GM12801 (cell line): ENCODE results near the gene MAST4.

ENCODE experiments used
- TF ChIP-seq, protein P1 (sequence below): IDR thresholded peaks from one replicate; pipeline ENCODE4 v1.5.1; 2011; ENCODE audit warnings: control low read depth; ENCODE audit not compliant: insufficient read length; ENCODE audit errors: extremely low read depth

MAST4 gene

DNA sequence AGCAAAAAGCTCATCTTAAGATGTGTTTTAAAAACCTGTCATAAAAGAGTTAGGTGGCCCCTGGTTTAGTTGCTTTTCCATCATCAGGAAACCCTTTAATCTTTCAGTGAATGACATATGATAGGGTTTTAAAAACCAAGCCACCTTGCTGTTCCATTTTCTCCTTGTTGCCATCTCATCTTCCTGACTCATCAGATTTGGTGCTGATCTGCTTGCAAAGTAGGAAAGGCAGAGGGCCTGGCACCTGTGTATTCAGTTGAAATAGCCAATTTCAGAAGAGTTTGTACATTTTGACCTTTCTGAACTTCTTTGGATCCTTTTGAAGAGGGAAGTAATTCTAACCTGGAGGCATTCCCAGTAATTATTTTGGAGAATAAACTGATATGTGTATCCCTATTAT lies 327.7 kb downstream of the MAST4 start:
- TF ChIP-seq, protein P1, sequence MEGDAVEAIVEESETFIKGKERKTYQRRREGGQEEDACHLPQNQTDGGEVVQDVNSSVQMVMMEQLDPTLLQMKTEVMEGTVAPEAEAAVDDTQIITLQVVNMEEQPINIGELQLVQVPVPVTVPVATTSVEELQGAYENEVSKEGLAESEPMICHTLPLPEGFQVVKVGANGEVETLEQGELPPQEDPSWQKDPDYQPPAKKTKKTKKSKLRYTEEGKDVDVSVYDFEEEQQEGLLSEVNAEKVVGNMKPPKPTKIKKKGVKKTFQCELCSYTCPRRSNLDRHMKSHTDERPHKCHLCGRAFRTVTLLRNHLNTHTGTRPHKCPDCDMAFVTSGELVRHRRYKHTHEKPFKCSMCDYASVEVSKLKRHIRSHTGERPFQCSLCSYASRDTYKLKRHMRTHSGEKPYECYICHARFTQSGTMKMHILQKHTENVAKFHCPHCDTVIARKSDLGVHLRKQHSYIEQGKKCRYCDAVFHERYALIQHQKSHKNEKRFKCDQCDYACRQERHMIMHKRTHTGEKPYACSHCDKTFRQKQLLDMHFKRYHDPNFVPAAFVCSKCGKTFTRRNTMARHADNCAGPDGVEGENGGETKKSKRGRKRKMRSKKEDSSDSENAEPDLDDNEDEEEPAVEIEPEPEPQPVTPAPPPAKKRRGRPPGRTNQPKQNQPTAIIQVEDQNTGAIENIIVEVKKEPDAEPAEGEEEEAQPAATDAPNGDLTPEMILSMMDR: no peak

DNA sequence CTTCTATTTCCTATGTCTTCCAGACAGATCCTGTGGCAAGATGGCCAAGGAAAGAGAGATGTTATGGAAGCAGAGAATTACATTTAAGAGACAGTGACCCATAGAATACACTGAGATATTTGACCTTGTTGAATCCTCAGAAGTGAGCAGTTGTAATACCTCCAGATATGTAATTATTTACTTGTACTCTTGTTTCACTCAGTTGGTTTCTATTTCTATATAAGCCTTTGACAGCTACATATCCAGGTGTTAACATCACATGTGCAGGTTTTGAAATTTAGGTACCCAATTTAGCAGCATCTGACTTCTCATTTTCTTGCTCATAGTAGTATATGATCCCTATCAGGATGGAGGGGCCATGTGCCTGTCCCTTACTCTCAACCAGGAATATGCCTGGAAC lies 330.9 kb downstream of the MAST4 start:
- TF ChIP-seq, protein P1: no peak

DNA sequence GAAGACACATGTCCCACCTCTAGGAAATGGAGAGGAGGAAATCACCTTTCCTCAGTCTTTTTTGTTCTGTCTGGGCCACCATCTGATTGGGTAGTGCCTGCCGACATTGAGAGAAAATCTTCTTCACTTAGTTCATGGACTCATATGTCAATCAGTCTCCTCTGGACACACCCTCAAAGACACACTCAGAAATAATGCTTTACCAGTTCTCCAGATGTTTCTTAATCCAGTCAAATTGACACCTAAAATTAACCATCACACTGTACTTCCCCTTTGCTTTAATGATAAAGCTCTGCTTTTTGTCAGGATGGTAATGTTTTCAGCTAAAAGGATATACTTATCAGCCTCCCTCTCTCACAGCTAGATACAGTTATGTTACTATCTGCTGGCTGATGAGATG lies 333.1 kb downstream of the MAST4 start:
- TF ChIP-seq, protein P1: no peak

DNA sequence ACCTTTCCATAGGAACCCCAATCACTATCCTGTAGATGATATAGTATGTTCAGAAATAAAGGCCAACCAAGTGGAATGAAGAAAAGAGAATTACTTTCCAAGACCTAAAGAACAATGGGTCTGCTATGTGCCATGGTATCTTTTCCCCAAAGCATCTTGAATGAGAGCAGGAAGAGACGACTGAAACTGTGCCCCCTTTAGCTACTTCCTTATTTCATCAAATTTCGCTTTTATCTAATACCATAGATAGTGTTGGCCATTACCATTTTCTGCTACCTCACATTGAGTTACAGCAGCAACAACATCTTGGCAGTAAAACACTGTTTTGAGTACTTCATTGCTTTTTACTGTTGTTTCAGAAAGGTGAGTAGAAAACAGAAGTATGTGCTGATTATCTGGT lies 333.8 kb downstream of the MAST4 start:
- TF ChIP-seq, protein P1: no peak

DNA sequence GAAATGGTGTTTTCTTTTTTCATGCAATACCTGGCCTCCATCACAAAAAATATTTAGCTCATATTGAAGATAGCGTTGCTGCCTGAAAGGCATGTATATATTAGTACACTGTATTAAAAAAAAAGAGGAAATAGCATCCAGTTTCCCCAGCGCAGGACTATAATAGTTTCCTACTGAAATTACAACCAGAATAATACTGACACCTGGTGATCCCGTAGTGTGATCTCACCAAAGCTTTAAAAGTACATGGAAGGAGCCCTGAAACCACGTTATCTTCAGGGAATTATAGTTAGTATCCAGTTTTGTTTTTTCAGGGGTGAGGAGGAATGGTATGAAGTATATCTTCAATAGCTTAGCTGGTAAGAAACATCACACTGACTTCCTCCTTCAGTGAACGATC lies 335.5 kb downstream of the MAST4 start:
- TF ChIP-seq, protein P1: no peak

DNA sequence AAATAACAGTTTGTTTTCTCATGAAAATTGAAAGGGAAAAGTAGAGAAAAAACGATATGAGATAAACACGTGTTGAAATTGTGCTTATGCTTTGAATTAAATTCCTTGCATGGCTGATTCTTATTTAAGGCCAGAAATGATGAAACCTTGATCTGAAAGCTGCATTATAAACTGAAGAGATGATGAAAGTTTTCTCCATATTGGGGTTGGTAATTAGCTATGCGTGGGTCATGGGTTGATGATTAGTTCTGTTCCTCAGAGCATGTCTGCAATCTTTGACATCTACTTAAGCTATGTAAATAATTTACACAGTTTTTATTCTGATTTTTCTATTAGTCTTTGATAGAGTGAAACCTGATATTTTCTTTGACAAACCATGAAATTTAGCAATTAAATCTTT lies 336.3 kb downstream of the MAST4 start:
- TF ChIP-seq, protein P1: no peak

DNA sequence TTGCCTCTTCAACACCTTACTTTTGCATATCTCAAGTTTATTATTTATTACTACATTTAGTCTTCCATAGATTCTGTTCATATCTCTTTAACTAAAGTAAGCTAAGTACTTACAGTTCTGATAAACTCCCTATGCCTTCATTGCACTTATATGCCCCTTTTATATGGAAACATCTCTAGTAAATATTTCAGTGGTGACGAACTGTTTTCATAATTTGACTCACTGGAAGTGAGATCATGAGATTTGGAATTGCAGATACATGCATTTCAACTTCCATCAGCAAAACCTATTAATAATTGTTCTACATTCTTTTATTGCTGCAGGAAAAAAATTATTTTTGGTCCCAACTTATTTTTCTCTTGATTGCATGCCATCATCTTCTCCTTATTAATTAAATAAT lies 336.9 kb downstream of the MAST4 start:
- TF ChIP-seq, protein P1: no peak

DNA sequence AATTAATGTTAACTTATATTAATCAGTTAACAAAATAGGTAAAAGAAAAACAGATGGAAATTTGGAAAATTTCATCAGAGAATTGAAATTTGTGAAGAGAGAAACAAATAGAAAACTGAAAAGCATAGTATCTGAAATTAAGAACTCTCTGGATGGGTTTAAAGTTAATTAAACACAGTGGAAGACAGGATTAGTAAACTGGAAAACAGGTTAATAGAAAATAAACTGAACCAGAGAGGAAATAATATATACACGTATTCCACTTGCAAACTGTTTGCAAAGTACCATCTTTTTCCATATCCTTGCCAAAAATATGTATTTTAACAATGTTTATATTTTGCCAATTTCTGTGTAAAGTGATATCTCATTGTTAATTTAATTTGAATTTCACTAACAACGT lies 342.9 kb downstream of the MAST4 start:
- TF ChIP-seq, protein P1: no peak
